MM.1S (cell line): ENCODE data around the gene COL11A2.

Source experiments
- DNase-seq: peaks from one replicate; pipeline ENCODE4 v3.0.0-alpha.2; 2015
- H2AFZ ChIP-seq: fragments of 300-600 bp; sonication (generic); 2 replicates; pipeline ENCODE4 v1.6.0; 2016; ENCODE audit warnings: antibody characterized with exemption, low read length
- H3F3A ChIP-seq: fragments of 300-600 bp; sonication (generic); 2 replicates; pipeline ENCODE4 v1.6.1; 2016; ENCODE audit warnings: mild to moderate bottlenecking, antibody characterized with exemption, low read length, moderate library complexity, mixed read lengths; ENCODE audit not compliant: insufficient read depth
- H3K27ac ChIP-seq: fragments of 300-600 bp; sonication (generic); 2 replicates; pipeline ENCODE4 v1.5.1; 2016; ENCODE audit warnings: mild to moderate bottlenecking, low read length
- H3K27me3 ChIP-seq: fragments of 300-600 bp; sonication (generic); replicated peaks from 2 replicates; pipeline ENCODE4 v1.6.0; 2016; ENCODE audit warnings: low read length; ENCODE audit not compliant: insufficient read depth
- H3K36me3 ChIP-seq: fragments of 300-600 bp; sonication (generic); replicated peaks from 2 replicates; pipeline ENCODE4 v1.6.1; 2016; ENCODE audit warnings: mild to moderate bottlenecking, low read length, mixed read lengths; ENCODE audit not compliant: insufficient read depth
- H3K4me1 ChIP-seq: fragments of 300-600 bp; sonication (generic); 2 replicates; pipeline ENCODE4 v1.6.1; 2016; ENCODE audit warnings: low read length, mixed read lengths
- H3K4me2 ChIP-seq: fragments of 300-600 bp; sonication (generic); 2 replicates; pipeline ENCODE4 v1.6.0; 2016; ENCODE audit warnings: low read depth, low read length
- H3K4me3 ChIP-seq: fragments of 300-600 bp; sonication (generic); 2 replicates; pipeline ENCODE4 v1.5.1; 2016; ENCODE audit warnings: low read length, mixed read lengths
- H3K79me2 ChIP-seq: fragments of 300-600 bp; sonication (generic); 2 replicates; pipeline ENCODE4 v1.6.1; 2016; ENCODE audit warnings: mixed run types, low read length, mixed read lengths
- H3K9ac ChIP-seq: fragments of 300-600 bp; sonication (generic); 2 replicates; pipeline ENCODE4 v1.6.1; 2016; ENCODE audit warnings: low read length, mixed read lengths
- H3K9me2 ChIP-seq: fragments of 300-600 bp; sonication (generic); replicated peaks from 2 replicates; pipeline ENCODE4 v1.6.1; 2016; ENCODE audit warnings: mild to moderate bottlenecking, low read length, mixed read lengths; ENCODE audit not compliant: insufficient read depth
- H3K9me3 ChIP-seq: fragments of 300-600 bp; sonication (generic); replicated peaks from 2 replicates; pipeline ENCODE4 v1.6.1; 2016; ENCODE audit warnings: mild to moderate bottlenecking, low read length, mixed read lengths; ENCODE audit not compliant: insufficient read depth
- H4K20me1 ChIP-seq: fragments of 300-600 bp; sonication (generic); 2 replicates; pipeline ENCODE4 v1.6.1; 2016; ENCODE audit warnings: mild to moderate bottlenecking, low read length, moderate library complexity, mixed read lengths; ENCODE audit not compliant: insufficient read depth
- CTCF ChIP-seq: fragments of 300-600 bp; sonication (generic); IDR thresholded peaks from 2 replicates; pipeline ENCODE4 v1.5.1; 2016; ENCODE audit warnings: antibody characterized with exemption, low read length, mixed read lengths
- EZH2 ChIP-seq: fragments of 300-600 bp; sonication (generic); optimal IDR thresholded peaks from 2 replicates; pipeline ENCODE3; 2017; ENCODE audit warnings: low read depth, mild to moderate bottlenecking, antibody characterized with exemption, low read length, mixed read lengths
- EZH2phosphoT487 ChIP-seq: fragments of 300-600 bp; sonication (generic); IDR thresholded peaks from 2 replicates; pipeline ENCODE4 v1.6.1; 2018; ENCODE audit warnings: antibody characterized with exemption, low read length

The COL11A2 gene

GRCh38 chr6:33163540-33163939, 28.7 kb downstream of the COL11A2 start:
- DNase-seq, result no peak
- TF ChIP-seq EZH2phosphoT487 (no peak), EZH2 (no peak), CTCF (no peak)
- Histone ChIP-seq H3K4me2 (no peak overlapping the region), H3K4me3 (no peak overlapping the region), H3K79me2 (no peaks in the 10 kb centered on the region), H3K9me3 (no peaks in the 10 kb centered on the region), H3K9ac (no peak overlapping the region), H4K20me1 (no peaks in the 10 kb centered on the region), H2AFZ (no peak overlapping the region), H3K27ac (no peak overlapping the region), H3K27me3 (peaks cover 24% of the 10 kb centered on the region), H3F3A (no peaks in the 10 kb centered on the region), H3K9me2 (no peaks in the 10 kb centered on the region), H3K36me3 (no peaks in the 10 kb centered on the region), H3K4me1 (peaks cover 6% of the 10 kb centered on the region; the same call in 1 of the 2 replicates)

- H2AFZ ChIP-seq, result peak overlapping the region; percentile 83
- no peak overlapping the region for H3K27ac ChIP-seq
- peaks cover 24% of the 10 kb centered on the region for H3K27me3 ChIP-seq
- peak; percentile 65 for DNase-seq
- H3K9me3 ChIP-seq, result no peaks in the 10 kb centered on the region
- peak overlapping the region; percentile 70 for H3K4me3 ChIP-seq
- H3K79me2 ChIP-seq, result no peaks in the 10 kb centered on the region
- H3F3A ChIP-seq, result no peaks in the 10 kb centered on the region
- H3K36me3 ChIP-seq, result no peaks in the 10 kb centered on the region
- no peaks in the 10 kb centered on the region for H3K9me2 ChIP-seq
- peaks cover 6% of the 10 kb centered on the region; the same call in 1 of the 2 replicates for H3K4me1 ChIP-seq
- peak overlapping the region; percentile 55 for H3K9ac ChIP-seq
- peak overlapping the region; percentile 88 for H3K4me2 ChIP-seq
- no peaks in the 10 kb centered on the region for H4K20me1 ChIP-seq
- peak; percentile 88 for TF ChIP-seq CTCF
- TF ChIP-seq EZH2phosphoT487, result no peak
- TF ChIP-seq EZH2, result no peak
Observed at GRCh38 chr6:33161354-33162331, 30.6 kb downstream of the COL11A2 start.

- Histone ChIP-seq H3K9me3 (no peaks in the 10 kb centered on the region), H3K27ac (no peak overlapping the region), H3K9ac (no peak overlapping the region), H3K4me2 (peak overlapping the region; percentile 88; the same call in 1 of the 2 replicates), H3K36me3 (no peaks in the 10 kb centered on the region), H3K79me2 (no peaks in the 10 kb centered on the region), H3F3A (no peaks in the 10 kb centered on the region), H3K4me1 (peaks cover 6% of the 10 kb centered on the region; the same call in 1 of the 2 replicates), H2AFZ (peak overlapping the region; percentile 83), H3K4me3 (peak overlapping the region; percentile 70), H3K9me2 (no peaks in the 10 kb centered on the region), H4K20me1 (no peaks in the 10 kb centered on the region), H3K27me3 (peaks cover 20% of the 10 kb centered on the region)
- DNase-seq, result peak; percentile 26
- TF ChIP-seq EZH2 (no peak), EZH2phosphoT487 (no peak), CTCF (no peak)
Observed at GRCh38 chr6:33160728-33161344, 31.4 kb downstream of the COL11A2 start.
